Non-pigmented ciliary epithelial cell (primary cell): Measurements from ENCODE around the gene CDRT4.

Experiments
- DNase-seq: peaks from one replicate; pipeline ENCODE4 v3.0.0-alpha.2; 2010; ENCODE audit warnings: low read depth

CDRT4 gene

DNA sequence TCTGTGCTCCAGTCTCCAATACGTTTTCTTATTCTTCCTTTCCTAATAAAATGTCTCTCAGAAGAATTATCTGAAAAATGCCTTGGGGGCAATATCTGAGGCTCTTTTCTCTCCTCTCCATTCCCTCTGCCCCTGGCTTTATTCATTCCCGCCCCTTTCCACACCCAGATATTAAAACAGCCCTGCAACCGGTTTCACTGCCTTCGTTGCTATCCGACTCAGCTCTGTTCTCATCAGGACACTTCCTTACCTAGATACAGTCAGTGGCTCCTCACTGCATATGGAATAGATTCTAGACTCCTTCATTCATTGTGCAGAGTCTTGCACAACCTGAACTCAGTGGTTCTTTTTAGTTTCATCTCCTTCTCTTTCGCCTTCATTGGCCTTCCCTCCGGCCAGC lies 74.0 kb downstream of the CDRT4 start:
- no peak for DNase-seq

DNA sequence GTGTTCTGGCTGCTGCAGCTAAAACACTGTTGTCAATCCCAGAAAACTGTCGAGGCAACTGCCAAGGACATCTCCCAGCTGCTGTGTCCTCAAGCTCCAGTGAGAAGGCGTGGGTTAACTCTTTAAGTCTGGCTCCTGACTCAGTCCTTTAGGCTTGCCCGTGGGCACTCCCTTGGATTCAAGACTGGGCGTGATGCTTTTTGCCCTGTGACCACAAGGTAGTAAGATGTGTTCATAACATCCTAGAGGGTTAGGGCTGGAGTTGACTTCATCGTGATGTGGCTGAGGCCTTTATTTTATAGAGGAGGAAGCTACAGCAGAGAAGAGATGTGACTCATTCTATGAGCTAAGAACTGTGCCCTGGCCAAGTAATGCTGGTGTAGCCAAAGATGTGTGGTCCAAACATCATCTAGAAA lies 75.1 kb downstream of the CDRT4 start:
- DNase-seq: peak; percentile 46

DNA sequence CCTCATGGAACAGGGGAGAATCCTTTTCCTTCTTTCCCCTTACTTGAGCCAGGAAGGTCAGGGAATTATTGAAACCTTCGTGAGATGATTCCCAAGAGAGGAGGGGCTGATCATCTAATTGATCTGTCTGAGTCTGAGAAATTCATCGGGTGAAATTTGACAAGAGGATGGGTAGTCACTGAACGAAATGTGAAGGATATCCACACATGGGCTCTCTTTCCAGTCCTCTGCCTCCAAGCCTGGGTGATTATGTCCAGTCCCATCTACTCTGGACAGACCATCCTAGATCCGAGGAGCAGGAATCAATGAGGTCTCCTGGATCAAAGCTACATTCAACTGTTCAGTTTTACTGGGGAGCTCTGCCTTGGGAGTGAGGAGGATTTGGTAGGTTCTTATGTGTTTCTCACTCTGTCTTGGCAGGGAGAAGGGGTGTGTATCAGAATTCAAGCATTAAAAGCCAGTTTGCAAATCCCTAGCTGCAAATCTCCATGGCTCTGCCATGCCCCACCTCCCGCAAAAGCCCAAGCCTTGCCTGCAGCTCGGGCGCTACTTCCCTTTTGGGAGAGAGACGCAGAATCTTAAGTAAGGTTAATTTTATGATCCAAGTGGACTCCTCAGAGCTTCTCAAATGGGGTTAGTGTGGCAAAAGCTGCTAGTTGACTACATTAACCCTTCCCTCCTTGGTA lies 78.9 kb downstream of the CDRT4 start:
- no peak for DNase-seq

DNA sequence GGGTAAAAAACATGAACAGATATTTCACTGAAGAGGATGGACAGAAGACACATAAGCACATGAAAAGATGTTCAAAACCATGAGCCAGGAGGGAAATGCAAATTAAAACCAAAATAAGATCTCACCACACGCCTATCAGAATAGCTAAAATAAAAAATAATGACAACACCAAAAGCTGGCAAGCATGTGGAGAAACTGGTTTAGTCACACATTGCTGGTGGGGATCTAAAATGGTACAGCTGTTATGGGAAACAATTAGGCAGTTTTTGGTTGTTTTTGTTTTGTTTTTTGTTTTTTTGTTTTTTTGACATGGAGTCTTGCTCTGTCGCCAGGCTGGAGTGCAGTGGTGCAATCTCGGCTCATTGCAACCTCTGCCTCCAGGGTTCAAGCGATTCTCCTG lies 81.3 kb downstream of the CDRT4 start:
- DNase-seq: no peak
